OCI-M2 (cell line): ENCODE measurements around the gene GCNT4.

Experiments
- DNase-seq: peaks from one replicate; lab custom pipeline; 2025; ENCODE audit not compliant: unreplicated experiment; lab: John Stamatoyannopoulos, UW

The GCNT4 gene

DNA sequence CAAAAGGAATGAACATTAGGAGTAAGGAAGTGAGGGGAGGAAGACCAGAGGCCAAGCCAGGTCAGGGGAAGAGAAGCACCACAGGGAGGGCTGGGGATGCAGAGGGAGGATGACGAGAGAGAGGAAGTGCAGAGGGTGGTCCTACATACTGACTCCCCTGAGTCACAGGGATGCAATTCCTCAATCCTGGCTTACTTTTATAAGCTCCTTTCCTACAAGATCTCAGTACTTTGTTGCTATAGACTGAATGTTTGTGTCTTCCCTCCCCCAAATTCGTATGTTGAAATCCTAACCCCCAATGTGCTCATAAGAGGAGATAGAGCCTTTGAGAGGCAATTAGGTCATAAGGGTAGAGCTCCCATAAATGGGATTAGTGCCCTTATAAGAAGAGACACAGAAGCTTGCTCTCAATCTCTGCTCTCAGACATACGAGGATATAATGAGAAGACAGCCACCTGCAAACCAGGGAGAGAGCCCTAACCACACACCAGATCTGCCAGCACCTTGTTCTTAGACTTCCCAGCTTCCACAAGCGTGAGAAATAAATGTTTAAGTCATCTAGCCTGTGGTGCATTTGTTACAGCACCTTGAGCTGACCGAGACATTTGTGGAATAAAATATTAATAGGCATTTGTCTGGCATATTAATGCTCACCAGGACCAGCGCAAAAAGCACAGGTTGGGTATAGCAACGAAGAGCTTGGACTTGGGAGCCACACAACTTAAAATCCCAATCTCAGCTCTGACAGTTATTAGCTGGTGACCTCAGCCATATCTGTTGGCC, 33.4 kb downstream of the GCNT4 start:
- DNase-seq = no peak

GRCh38 chr5:75017971-75018370, 34.4 kb downstream of the GCNT4 start:
- DNase-seq = no peak

GRCh38 chr5:75016896-75017295, 35.5 kb downstream of the GCNT4 start:
- DNase-seq = no peak

DNA sequence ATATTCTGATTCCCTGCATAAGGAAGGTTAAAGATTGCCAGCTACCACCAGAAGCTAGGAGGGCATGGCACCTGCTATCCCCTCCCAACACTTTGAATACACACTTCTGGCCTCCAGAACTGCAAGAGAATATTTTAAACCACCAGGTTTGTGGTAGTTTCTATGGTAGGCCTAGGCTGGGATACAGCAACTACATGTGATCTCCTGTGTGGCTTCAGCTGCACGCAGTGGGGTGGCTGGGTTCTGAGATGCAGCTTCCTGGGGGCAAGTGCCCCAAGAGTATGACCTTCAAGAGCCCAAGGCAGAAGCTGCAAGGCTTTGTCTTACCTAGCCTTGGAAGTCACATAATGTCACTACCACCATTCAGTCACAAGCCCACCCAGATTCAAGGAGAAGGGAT, 39.6 kb downstream of the GCNT4 start:
- no peak for DNase-seq

- no peak for DNase-seq
These were observed 41.5 kb downstream of the GCNT4 start for GRCh38 chr5:75010838-75011237.

- DNase-seq = no peak
These were observed 42.6 kb downstream of the GCNT4 start for GRCh38 chr5:75009556-75010345.

DNA sequence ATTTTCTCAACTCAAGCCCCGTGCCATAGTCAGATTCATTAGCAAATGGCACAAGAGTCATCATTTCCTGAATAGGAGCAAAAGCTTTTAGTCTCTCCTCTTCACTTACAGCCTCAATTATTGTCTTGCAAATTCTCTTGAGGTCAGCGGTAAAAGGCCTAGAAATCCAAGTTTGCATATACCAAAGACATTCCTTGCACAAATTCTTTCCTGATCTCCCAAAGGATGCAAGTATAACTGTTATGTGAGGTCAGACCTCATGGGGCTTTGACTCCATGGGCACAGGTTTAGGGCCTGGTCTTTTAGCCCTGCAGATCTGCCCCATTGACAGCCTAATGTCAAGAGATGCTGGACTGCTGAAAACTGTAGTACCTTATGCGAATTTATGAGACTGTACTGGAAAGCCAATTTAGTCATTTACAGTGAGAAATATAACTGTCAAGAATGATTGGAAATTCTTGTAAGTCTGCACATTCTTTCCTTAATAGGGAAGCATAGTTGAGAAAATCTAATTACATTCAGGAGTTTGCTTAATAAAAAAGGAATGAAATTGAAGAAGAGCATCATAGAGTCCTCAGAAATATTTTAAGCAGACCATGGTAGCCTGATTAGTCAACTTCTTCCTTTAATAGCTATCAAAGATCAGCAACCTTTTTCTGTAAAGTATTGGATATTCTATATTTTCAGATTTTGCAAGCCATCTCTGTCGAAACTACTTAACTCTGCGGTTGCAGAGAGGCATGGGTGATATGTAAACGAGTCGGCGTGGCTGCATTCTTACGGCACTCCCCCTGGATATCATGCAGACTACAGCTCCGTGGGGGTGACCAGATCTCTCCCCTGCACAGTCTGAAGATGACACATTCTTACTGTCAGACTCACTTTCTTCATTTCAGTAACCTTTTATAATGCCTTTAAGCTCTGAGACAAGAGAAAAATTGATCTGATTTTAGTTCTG, 45.2 kb downstream of the GCNT4 start:
- no peak for DNase-seq

- no peak for DNase-seq
These were observed 46.8 kb downstream of the GCNT4 start for GRCh38 chr5:75005561-75005960.
